K562 (cell line): ENCODE measurements around the gene PPIL1. TPM values are rescaled to one million over a fixed set of nuclear protein-coding genes. Genes with fewer than 3 reads are reported as not detected.

ENCODE experiments used
- ASH1L ChIP-seq: fragments of 450-650 bp; IDR thresholded peaks from 2 replicates; pipeline ENCODE4 v1.6.1; 2018; ENCODE audit warnings: borderline replicate concordance, mild to moderate bottlenecking, low read depth; ENCODE audit not compliant: partially characterized antibody
- CBX2 ChIP-seq: fragments of 200-600 bp; sonication (generic); IDR thresholded peaks from one replicate; pipeline ENCODE4 v1.6.1; 2012; ENCODE audit warnings: mild to moderate bottlenecking, low read length, inconsistent platforms; ENCODE audit not compliant: insufficient read depth, poor library complexity, severe bottlenecking
- DDX20 ChIP-seq: fragments of 450-650 bp; IDR thresholded peaks from 2 replicates; pipeline ENCODE4 v1.6.1; 2016; ENCODE audit warnings: missing genetic modification characterization, low read depth, mild to moderate bottlenecking, missing compliant biosample characterization, moderate library complexity
- DMBX1 ChIP-seq: fragments of 250-450 bp; sonication (Bioruptor Pico); IDR thresholded peaks from 2 replicates; pipeline ENCODE4 v1.8.0; 2022; ENCODE audit warnings: inconsistent platforms, mild to moderate bottlenecking, moderate library complexity, borderline replicate concordance
- EGR1 ChIP-seq: fragments of 450-650 bp; conservative IDR thresholded peaks from 2 replicates; pipeline ENCODE4 v1.6.1; 2017; ENCODE audit warnings: mild to moderate bottlenecking
- FOXM1 ChIP-seq, 2 experiments: fragments of 450-650 bp in 1 of 2; sonication (generic) in 1 of 2; formaldehyde crosslinking in 1 of 2; IDR thresholded peaks; 2 replicates each; pipeline versions ENCODE4 v1.6.1 to v1.9.0; 2017 to 2022; ENCODE audit warnings: low read depth in 2 of 2, mild to moderate bottlenecking in 2 of 2, missing genetic modification reagents in 1 of 2, moderate library complexity in 1 of 2
- GATAD2A ChIP-seq: fragments of 450-650 bp; IDR thresholded peaks from 2 replicates; pipeline ENCODE4 v1.6.1; 2017
- HMBOX1 ChIP-seq: sonication (generic); IDR thresholded peaks from 2 replicates; pipeline ENCODE4 v1.6.1; 2016
- NR2F6 ChIP-seq: fragments of 450-650 bp; formaldehyde crosslinking; IDR thresholded peaks from 2 replicates; pipeline ENCODE4 v1.4.0; 2020; ENCODE audit warnings: mild to moderate bottlenecking
- PRDM10 ChIP-seq: fragments of 450-650 bp; IDR thresholded peaks from 2 replicates; pipeline ENCODE4 v1.6.1; 2018; ENCODE audit not compliant: partially characterized antibody
- RUNX1 ChIP-seq: sonication (generic); IDR thresholded peaks from 2 replicates; pipeline ENCODE4 v1.6.1; 2016; ENCODE audit warnings: antibody characterized with exemption, low read depth
- SMARCA4 ChIP-seq: fragments of 450-650 bp; IDR thresholded peaks from 2 replicates; pipeline ENCODE4 v1.6.1; 2016
- TAF15 ChIP-seq: fragments of 200-400 bp; formaldehyde crosslinking; IDR thresholded peaks from 2 replicates; pipeline ENCODE4 v1.6.1; 2017; ENCODE audit warnings: mild to moderate bottlenecking, low read depth, low read length, moderate library complexity
- TCFL5 ChIP-seq: fragments of 250-450 bp; sonication (Bioruptor Pico); conservative IDR thresholded peaks from 2 replicates; pipeline ENCODE4 v1.6.1; 2021; ENCODE audit warnings: mild to moderate bottlenecking, moderate library complexity, matching md5 sums
- TOE1 ChIP-seq, 2 experiments: fragments of 450-650 bp in 1 of 2; sonication (generic) in 1 of 2; formaldehyde crosslinking in 1 of 2; IDR thresholded peaks; 2 replicates each; pipeline versions ENCODE4 v1.7.1 to v1.8.0; 2016 to 2022; ENCODE audit warnings: borderline replicate concordance in 2 of 2, mild to moderate bottlenecking in 2 of 2, antibody characterized with exemption in 1 of 2, inconsistent platforms in 1 of 2, low read depth in 1 of 2, missing genetic modification reagents in 1 of 2, moderate library complexity in 1 of 2
- ZC3H8 ChIP-seq: fragments of 450-650 bp; IDR thresholded peaks from 2 replicates; pipeline ENCODE4 v1.6.1; 2017
- ZNF75A ChIP-seq: fragments of 450-650 bp; formaldehyde crosslinking; IDR thresholded peaks from 2 replicates; pipeline ENCODE4 v1.4.0; 2020; ENCODE audit warnings: mild to moderate bottlenecking
- ZNF830 ChIP-seq: fragments of 250-450 bp; sonication (Bioruptor Pico); IDR thresholded peaks from 2 replicates; pipeline ENCODE4 v1.5.0; 2021; ENCODE audit warnings: mild to moderate bottlenecking
- polyA plus RNA-seq, 8 experiments: library from polyadenylated mRNA; depleted of rRNA in 4 of 8; stranded (reverse) in 5 of 8; unstranded in 3 of 8; fragments of >200 nt; fragmentation: Nextera tagmentation in 2 of 8; fragmentation: Illumina TruSeq in 1 of 8; extraction: Ambion mirVana in 2 of 8; extraction: Trizol in 1 of 8; gene quantifications; 2 replicates each; pipeline versions ENCODE4 v1.2.1 to v1.2.3, GENCODE V29; 2011 to 2014; ENCODE audit warnings: inconsistent platforms in 1 of 8, missing spikeins in 1 of 8
- total RNA-seq, 7 experiments: library from RNA; depleted of rRNA in 6 of 7; stranded (reverse); fragments of >200 nt in 6 of 7; fragmentation: Illumina TruSeq in 2 of 7; extraction: Trizol in 2 of 7; gene quantifications; 2 replicates each; pipeline versions ENCODE4 v1.2.1 to v1.2.3, GENCODE V29; 2011 to 2021; ENCODE audit warnings: low replicate concordance in 1 of 7
- TF ChIP-seq, protein P1 (sequence below): fragments of 450-650 bp; formaldehyde crosslinking; conservative IDR thresholded peaks from 2 replicates; pipeline ENCODE4 v1.4.0; 2022; ENCODE audit warnings: mild to moderate bottlenecking, missing genetic modification characterization
- TF ChIP-seq, protein P2 (sequence below): fragments of 250-450 bp; sonication (Bioruptor Pico); IDR thresholded peaks from 2 replicates; pipeline ENCODE4 v1.6.1; 2021; ENCODE audit warnings: mild to moderate bottlenecking
- TF ChIP-seq, protein P3 (sequence below): fragments of 450-650 bp; IDR thresholded peaks from 2 replicates; pipeline ENCODE4 v1.6.1; 2016; ENCODE audit warnings: borderline replicate concordance

Gene PPIL1
- total and polyA plus RNA-seq, 9 of the 15 experiments (the other 6 are each of a cell fraction or from before 2014, with no cell fraction given), result 65.8 to 205 (median 130) TPM

DNA sequence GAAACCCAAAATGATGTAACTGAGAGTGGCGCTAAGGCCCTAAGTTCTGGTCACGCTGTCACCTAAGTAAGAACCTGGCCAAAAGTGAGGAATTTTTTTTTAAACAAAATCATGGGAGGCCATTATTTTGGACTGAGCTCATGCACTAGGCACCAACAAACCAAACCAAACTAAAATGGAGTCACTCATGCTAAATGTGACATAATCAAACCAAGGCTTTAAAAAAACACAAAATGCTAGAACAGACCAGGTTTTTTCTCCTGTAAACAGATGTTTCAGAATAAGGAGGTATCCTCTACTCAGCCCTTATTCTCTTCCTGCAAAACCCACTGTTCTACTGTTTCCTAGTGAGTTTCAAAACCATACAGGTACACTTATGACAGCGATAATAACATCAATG lies 10.0 kb upstream of the PPIL1 start (continued):
- TF ChIP-seq, protein P1, sequence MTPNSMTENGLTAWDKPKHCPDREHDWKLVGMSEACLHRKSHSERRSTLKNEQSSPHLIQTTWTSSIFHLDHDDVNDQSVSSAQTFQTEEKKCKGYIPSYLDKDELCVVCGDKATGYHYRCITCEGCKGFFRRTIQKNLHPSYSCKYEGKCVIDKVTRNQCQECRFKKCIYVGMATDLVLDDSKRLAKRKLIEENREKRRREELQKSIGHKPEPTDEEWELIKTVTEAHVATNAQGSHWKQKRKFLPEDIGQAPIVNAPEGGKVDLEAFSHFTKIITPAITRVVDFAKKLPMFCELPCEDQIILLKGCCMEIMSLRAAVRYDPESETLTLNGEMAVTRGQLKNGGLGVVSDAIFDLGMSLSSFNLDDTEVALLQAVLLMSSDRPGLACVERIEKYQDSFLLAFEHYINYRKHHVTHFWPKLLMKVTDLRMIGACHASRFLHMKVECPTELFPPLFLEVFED (CRISPR knock-in tag), result no peak
- TF ChIP-seq FOXM1 (IDR thresholded peaks at IDR 0.05; ENCODE audit: low read depth), result no peak
- no peak for TF ChIP-seq FOXM1 (CRISPR knock-in tag; IDR thresholded peaks at IDR 0.05; ENCODE audit: low read depth)
- no peak for TF ChIP-seq NR2F6 (CRISPR knock-in tag)
- no peak for TF ChIP-seq CBX2
- no peak for TF ChIP-seq PRDM10
- no peak for TF ChIP-seq HMBOX1
- peak; percentile 85 for TF ChIP-seq TCFL5 (CRISPR knock-in tag)
- no peak for TF ChIP-seq SMARCA4
- no peak for TF ChIP-seq GATAD2A
- TF ChIP-seq TOE1 (IDR thresholded peaks at IDR 0.05; ENCODE audit: borderline replicate concordance), result no peak
- TF ChIP-seq TOE1 (CRISPR knock-in tag; IDR thresholded peaks at IDR 0.05; ENCODE audit: borderline replicate concordance, low read depth), result no peak
- TF ChIP-seq ZNF830 (CRISPR knock-in tag), result no peak
- no peak for TF ChIP-seq ZNF75A
- TF ChIP-seq RUNX1, result no peak
- no peak for TF ChIP-seq ASH1L
- TF ChIP-seq, protein P2, sequence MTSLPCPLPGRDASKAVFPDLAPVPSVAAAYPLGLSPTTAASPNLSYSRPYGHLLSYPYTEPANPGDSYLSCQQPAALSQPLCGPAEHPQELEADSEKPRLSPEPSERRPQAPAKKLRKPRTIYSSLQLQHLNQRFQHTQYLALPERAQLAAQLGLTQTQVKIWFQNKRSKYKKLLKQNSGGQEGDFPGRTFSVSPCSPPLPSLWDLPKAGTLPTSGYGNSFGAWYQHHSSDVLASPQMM (CRISPR knock-in tag), result no peak
- TF ChIP-seq DDX20 (tag), result peak; percentile 95
- peak; percentile 98 for TF ChIP-seq DMBX1 (CRISPR knock-in tag)
- no peak for TF ChIP-seq ZC3H8
- TF ChIP-seq TAF15, result no peak
- TF ChIP-seq, protein P3, sequence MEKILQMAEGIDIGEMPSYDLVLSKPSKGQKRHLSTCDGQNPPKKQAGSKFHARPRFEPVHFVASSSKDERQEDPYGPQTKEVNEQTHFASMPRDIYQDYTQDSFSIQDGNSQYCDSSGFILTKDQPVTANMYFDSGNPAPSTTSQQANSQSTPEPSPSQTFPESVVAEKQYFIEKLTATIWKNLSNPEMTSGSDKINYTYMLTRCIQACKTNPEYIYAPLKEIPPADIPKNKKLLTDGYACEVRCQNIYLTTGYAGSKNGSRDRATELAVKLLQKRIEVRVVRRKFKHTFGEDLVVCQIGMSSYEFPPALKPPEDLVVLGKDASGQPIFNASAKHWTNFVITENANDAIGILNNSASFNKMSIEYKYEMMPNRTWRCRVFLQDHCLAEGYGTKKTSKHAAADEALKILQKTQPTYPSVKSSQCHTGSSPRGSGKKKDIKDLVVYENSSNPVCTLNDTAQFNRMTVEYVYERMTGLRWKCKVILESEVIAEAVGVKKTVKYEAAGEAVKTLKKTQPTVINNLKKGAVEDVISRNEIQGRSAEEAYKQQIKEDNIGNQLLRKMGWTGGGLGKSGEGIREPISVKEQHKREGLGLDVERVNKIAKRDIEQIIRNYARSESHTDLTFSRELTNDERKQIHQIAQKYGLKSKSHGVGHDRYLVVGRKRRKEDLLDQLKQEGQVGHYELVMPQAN, result no peak
- TF ChIP-seq EGR1, result no peak
